Mesothelial cell of epicardium (in vitro differentiated cells): ENCODE results near the gene SEC23B. TPM values are rescaled to one million over a fixed set of nuclear protein-coding genes. Genes with fewer than 3 reads are reported as not detected.
"Not testable (repeated sequence)": the region's sequence is repeated elsewhere in the genome, so short reads cannot be mapped to it uniquely, and the experiment has no call there.

ENCODE experiments used
- DNase-seq, 2 experiments: peaks; one replicate each; pipeline ENCODE4 v3.0.0; 2021; ENCODE audit warnings: low spot score in 2 of 2; ENCODE audit not compliant: unreplicated experiment in 2 of 2
- H3K27ac Mint-ChIP-seq: 2 replicates; pipeline ENCODE4 v1.8.0; 2021; ENCODE audit warnings: mixed read lengths
- H3K27me3 Mint-ChIP-seq: 2 replicates; pipeline ENCODE4 v1.8.0; 2021; ENCODE audit warnings: low read depth, mixed read lengths
- H3K36me3 Mint-ChIP-seq: 2 replicates; pipeline ENCODE4 v1.8.0; 2021; ENCODE audit warnings: mixed read lengths
- H3K4me1 Mint-ChIP-seq: 2 replicates; pipeline ENCODE4 v1.8.0; 2021; ENCODE audit warnings: mixed read lengths
- H3K4me3 Mint-ChIP-seq: 2 replicates; pipeline ENCODE4 v1.8.0; 2021; ENCODE audit warnings: mild to moderate bottlenecking, moderate library complexity, mixed read lengths
- H3K9me3 Mint-ChIP-seq: 2 replicates; pipeline ENCODE4 v1.8.0; 2021; ENCODE audit warnings: mixed read lengths
- total RNA-seq: library from RNA; stranded (reverse); gene quantifications from 3 replicates; pipeline ENCODE4 v1.2.1, GENCODE V29; 2021
- TF ChIP-seq, protein P1 (sequence below): fragments of 200-600 bp; sonication (generic); IDR thresholded peaks from one replicate; pipeline ENCODE4 v1.5.0; 2021; ENCODE audit warnings: antibody characterized with exemption; ENCODE audit not compliant: unreplicated experiment

The SEC23B gene
- total RNA-seq, 1 donor from 2014 or later, result 38.0 TPM

DNA sequence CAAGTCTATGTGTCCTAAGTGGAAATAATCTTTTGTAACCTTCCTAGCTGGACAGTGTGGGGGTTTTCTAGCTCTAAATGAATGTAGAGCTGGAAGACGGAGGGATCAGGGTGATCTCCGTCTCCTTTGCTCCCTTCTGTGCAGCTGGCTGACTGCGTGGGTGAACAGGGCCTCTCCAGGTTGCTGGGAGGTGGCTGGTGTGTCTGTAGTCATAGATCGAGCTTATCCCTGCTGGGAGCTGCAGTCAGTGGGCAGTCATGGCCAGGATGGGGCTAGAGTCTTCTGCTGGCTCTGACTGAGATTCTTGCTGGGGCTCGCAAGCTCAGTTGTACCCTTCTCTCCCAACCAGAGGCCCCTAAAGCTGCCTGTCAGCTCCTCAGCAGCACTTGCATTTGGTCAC lies 6.4 kb downstream of the SEC23B start:
- no peaks in the 10 kb centered on the region for H3K9me3 Mint-ChIP-seq
- DNase-seq, result no peak
- no peak overlapping the region for H3K4me3 Mint-ChIP-seq
- TF ChIP-seq, protein P1, sequence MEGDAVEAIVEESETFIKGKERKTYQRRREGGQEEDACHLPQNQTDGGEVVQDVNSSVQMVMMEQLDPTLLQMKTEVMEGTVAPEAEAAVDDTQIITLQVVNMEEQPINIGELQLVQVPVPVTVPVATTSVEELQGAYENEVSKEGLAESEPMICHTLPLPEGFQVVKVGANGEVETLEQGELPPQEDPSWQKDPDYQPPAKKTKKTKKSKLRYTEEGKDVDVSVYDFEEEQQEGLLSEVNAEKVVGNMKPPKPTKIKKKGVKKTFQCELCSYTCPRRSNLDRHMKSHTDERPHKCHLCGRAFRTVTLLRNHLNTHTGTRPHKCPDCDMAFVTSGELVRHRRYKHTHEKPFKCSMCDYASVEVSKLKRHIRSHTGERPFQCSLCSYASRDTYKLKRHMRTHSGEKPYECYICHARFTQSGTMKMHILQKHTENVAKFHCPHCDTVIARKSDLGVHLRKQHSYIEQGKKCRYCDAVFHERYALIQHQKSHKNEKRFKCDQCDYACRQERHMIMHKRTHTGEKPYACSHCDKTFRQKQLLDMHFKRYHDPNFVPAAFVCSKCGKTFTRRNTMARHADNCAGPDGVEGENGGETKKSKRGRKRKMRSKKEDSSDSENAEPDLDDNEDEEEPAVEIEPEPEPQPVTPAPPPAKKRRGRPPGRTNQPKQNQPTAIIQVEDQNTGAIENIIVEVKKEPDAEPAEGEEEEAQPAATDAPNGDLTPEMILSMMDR, result no peak
- no peak overlapping the region for H3K27ac Mint-ChIP-seq
- H3K27me3 Mint-ChIP-seq, result no peaks in the 10 kb centered on the region
- peaks cover 2% of the 10 kb centered on the region for H3K4me1 Mint-ChIP-seq
- H3K36me3 Mint-ChIP-seq, result peaks cover 17% of the 10 kb centered on the region

DNA sequence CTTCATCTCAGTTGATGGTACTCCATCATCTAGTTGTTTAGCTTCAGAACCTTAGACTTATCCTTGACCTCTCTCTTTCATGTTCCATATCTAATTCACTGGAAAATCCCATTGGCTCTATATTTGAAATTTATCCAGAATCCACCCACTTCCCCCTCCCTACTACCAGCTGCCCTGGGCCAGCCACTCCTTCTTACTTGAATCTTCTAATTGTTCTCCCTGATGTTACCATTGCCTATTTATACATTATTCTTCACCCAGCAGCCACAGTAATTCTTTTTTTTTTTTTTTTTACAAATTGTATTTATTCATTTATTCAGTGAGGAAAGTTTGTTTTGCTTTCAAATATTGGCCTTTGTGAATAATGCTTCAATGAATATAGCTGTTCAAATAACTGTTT lies 8.2 kb downstream of the SEC23B start:
- no peak for DNase-seq
- Mint-ChIP-seq H3K4me3 (no peak overlapping the region), H3K9me3 (no peaks in the 10 kb centered on the region), H3K27ac (no peak overlapping the region), H3K27me3 (no peaks in the 10 kb centered on the region), H3K36me3 (peaks cover 17% of the 10 kb centered on the region), H3K4me1 (no peaks in the 10 kb centered on the region)
- TF ChIP-seq, protein P1, result no peak

DNA sequence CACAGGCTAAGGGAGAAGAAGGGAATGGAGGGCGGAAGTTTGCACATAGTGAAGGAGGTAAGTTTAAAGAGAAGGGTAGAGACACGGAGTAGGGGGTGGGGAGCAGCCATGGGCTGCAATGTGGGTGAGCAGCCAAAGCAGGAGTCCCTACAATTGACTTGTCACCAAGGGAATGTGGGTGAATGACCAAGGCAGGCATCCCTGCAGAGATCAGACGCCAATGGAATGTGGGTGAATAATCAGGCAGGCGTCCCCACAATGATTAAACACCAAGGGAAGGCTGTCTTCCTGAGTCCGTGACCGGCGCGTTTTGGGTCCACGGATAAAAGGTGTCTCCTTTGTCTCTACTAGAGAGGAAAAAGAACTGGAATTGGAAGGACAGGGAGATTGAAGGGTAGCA lies 14.3 kb downstream of the SEC23B start:
- not testable (repeated sequence) for H3K9me3 Mint-ChIP-seq, DNase-seq, H3K4me3 Mint-ChIP-seq, H3K27me3 Mint-ChIP-seq, H3K27ac Mint-ChIP-seq, H3K4me1 Mint-ChIP-seq
- H3K36me3 Mint-ChIP-seq, result peaks cover 15% of the 10 kb centered on the region

DNA sequence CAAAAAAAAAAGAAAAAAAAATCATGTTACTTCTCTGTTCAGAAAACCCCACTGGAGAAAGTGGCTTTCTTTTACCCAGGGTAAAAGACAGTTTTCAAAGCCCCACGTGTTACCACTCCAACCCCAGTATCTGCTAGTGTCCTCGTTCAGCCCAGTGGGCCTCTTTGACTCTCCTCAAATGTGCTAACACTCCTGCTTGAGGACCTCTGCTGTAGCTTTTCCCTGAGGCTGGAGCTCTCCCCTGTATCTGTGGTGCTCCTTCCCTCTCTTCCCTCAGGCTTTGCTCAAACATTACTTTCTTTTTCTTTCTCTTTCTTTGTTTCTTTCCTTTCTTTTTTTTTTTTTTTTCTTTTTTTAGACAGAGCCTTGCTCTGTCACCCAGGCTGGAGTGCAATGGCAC lies 15.3 kb downstream of the SEC23B start:
- H3K36me3 Mint-ChIP-seq, result peaks cover 19% of the 10 kb centered on the region
- H3K27ac Mint-ChIP-seq, result no peak overlapping the region
- H3K4me1 Mint-ChIP-seq, result no peaks in the 10 kb centered on the region

DNA sequence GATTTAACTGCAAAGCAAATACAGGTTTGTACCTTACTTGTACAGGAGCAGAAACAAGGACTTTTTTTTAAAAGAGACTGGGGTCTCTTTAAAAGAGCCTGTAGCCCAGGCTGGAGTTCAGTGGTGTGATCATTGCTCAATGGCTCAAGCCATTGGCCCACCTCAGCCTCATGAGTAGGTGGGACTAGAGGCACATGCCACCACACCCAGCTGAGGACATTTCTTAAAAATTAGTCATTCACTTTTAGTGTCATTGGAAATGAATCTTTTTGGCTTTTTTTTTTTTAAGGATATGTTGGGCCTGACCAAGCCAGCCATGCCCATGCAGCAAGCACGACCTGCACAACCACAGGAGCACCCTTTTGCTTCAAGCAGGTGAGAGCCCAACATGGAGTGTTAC lies 16.9 kb downstream of the SEC23B start:
- Mint-ChIP-seq H3K4me1 (no peaks in the 10 kb centered on the region), H3K27me3 (no peaks in the 10 kb centered on the region), H3K36me3 (peaks cover 26% of the 10 kb centered on the region), H3K4me3 (no peak overlapping the region), H3K27ac (no peak overlapping the region), H3K9me3 (no peaks in the 10 kb centered on the region)
- DNase-seq, result no peak
- TF ChIP-seq, protein P1, result no peak

More for the DNA sequence above, 15.3 kb downstream of the SEC23B start:
- no peak for DNase-seq
- TF ChIP-seq, protein P1, result no peak
- no peaks in the 10 kb centered on the region for H3K9me3 Mint-ChIP-seq
- H3K4me3 Mint-ChIP-seq, result no peak overlapping the region
- H3K27me3 Mint-ChIP-seq, result no peaks in the 10 kb centered on the region

DNA sequence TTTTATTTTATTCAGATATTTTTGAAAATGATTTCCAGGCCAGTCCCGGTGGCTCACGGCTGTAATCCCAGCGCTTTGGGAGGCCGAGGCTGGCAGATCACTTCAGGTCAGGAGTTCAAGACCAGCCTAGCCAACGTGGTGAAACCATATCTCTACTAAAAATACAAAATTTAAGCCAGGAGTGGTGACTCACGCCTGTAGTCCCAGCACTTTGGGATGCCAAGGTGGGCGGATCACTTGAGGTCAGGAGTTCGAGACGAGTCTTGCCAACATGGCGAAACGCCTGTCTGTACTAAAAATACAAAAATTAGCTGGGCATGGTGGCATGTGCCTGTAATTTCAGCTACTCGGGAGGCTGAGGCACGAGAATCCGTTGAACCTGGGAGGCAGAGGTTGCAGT lies 19.0 kb downstream of the SEC23B start:
- not testable (repeated sequence) for H3K4me3 Mint-ChIP-seq, H3K9me3 Mint-ChIP-seq, H3K4me1 Mint-ChIP-seq, DNase-seq, H3K27ac Mint-ChIP-seq, H3K27me3 Mint-ChIP-seq
- peaks cover 36% of the 10 kb centered on the region for H3K36me3 Mint-ChIP-seq

DNA sequence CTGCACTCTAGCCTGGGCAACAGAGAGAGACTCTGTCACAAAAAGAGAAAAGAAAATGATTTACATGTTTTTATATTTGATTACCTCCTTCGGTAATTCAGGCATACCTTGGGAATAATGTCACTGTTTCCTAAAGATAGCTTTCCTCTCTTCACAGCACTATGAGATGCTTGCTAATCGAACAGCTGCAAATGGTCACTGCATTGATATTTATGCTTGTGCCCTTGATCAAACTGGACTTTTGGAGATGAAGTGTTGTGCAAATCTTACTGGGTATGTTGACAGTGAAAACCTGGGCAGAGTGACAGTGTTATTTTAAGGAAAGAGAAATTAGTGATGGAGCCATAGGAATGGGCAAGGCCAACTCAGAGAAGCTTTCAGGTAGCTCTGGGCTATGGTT lies 19.6 kb downstream of the SEC23B start:
- TF ChIP-seq, protein P1, result no peak
- no peak overlapping the region for H3K27ac Mint-ChIP-seq
- H3K36me3 Mint-ChIP-seq, result peaks cover 41% of the 10 kb centered on the region
- H3K27me3 Mint-ChIP-seq, result no peaks in the 10 kb centered on the region
- no peaks in the 10 kb centered on the region for H3K4me1 Mint-ChIP-seq
- no peak overlapping the region for H3K4me3 Mint-ChIP-seq
- H3K9me3 Mint-ChIP-seq, result no peaks in the 10 kb centered on the region
- DNase-seq, result no peak
